Brain microvascular endothelial cell (primary cell): ENCODE data around the gene FPGS.

Experiments used
- DNase-seq: peaks from one replicate; pipeline ENCODE4 v3.0.0-alpha.2; 2020
- H3K27ac ChIP-seq: fragments of 250-450 bp; sonication (Bioruptor Pico); 2 replicates; pipeline ENCODE4 v1.5.1; 2020; ENCODE audit warnings: mild to moderate bottlenecking, moderate library complexity
- H3K27me3 ChIP-seq: fragments of 250-450 bp; sonication (Bioruptor Pico); replicated peaks from 2 replicates; pipeline ENCODE4 v1.5.1; 2020; ENCODE audit warnings: mild to moderate bottlenecking
- H3K36me3 ChIP-seq: fragments of 250-450 bp; sonication (Bioruptor Pico); replicated peaks from 2 replicates; pipeline ENCODE4 v1.5.1; 2020; ENCODE audit warnings: mild to moderate bottlenecking
- H3K4me3 ChIP-seq: 2 replicates; pipeline ENCODE4 v1.5.1; 2011; ENCODE audit warnings: low read depth, mild to moderate bottlenecking, control low read depth, low read length, moderate library complexity
- CTCF ChIP-seq: IDR thresholded peaks from 2 replicates; pipeline ENCODE4 v1.5.1; 2011; ENCODE audit warnings: low read depth, mild to moderate bottlenecking, moderate library complexity, low read length, control low read depth, inconsistent platforms; ENCODE audit errors: missing control alignments
- in situ Hi-C: cut with HindIII; loops from 2 replicates; pipeline ENCODE4 v1.10.0; 2017; ENCODE audit warnings: low sequenced_read_pairs, low pct_ligation_motif_present

FPGS gene

GRCh38 chr9:127854960-127855359, 52.3 kb downstream of the FPGS start:
- Histone ChIP-seq H3K27ac (no peak overlapping the region), H3K27me3 (no peaks in the 10 kb centered on the region), H3K36me3 (no peaks in the 10 kb centered on the region), H3K4me3 (no peak overlapping the region)
- no peak for TF ChIP-seq CTCF
- in situ Hi-C loops: loop anchor here (25.0 kb wide), 1 partner anchor 93 kb away; no protein-coding TSS in a partner anchor
- no peak for DNase-seq

- H3K36me3 ChIP-seq: no peaks in the 10 kb centered on the region
- no peak overlapping the region for H3K27ac ChIP-seq
- no peak overlapping the region for H3K4me3 ChIP-seq
- no peak for TF ChIP-seq CTCF
- in situ Hi-C loops: loop anchor here (25.0 kb wide), 1 partner anchor 93 kb away; no protein-coding TSS in a partner anchor
- no peaks in the 10 kb centered on the region for H3K27me3 ChIP-seq
- no peak for DNase-seq
Observed at GRCh38 chr9:127855522-127855921, 52.8 kb downstream of the FPGS start.

- H3K27ac ChIP-seq: no peak overlapping the region
- no peak for TF ChIP-seq CTCF
- no peaks in the 10 kb centered on the region for H3K27me3 ChIP-seq
- H3K4me3 ChIP-seq: no peak overlapping the region
- in situ Hi-C loops: loop anchor here (25.0 kb wide), 1 partner anchor 94 kb away; no protein-coding TSS in a partner anchor
- DNase-seq: no peak
- H3K36me3 ChIP-seq: no peaks in the 10 kb centered on the region
Observed at GRCh38 chr9:127856094-127856728, 53.5 kb downstream of the FPGS start.

GRCh38 chr9:127856729-127857116, 54.0 kb downstream of the FPGS start:
- no peak for TF ChIP-seq CTCF
- no peak overlapping the region for H3K4me3 ChIP-seq
- DNase-seq: no peak
- H3K36me3 ChIP-seq: no peaks in the 10 kb centered on the region
- in situ Hi-C loops: loop anchor here (25.0 kb wide), 1 partner anchor 94 kb away; no protein-coding TSS in a partner anchor
- H3K27ac ChIP-seq: no peak overlapping the region
- no peaks in the 10 kb centered on the region for H3K27me3 ChIP-seq

GRCh38 chr9:127857278-127857677, 54.6 kb downstream of the FPGS start:
- DNase-seq: no peak
- Histone ChIP-seq H3K4me3 (no peak overlapping the region), H3K27ac (no peak overlapping the region), H3K27me3 (no peaks in the 10 kb centered on the region), H3K36me3 (no peaks in the 10 kb centered on the region)
- TF ChIP-seq CTCF: no peak
- in situ Hi-C loops: loop anchor here (25.0 kb wide), 1 partner anchor 95 kb away; no protein-coding TSS in a partner anchor
